ENCODE results near the gene SERPINB5. TPM values are rescaled to one million over a fixed set of nuclear protein-coding genes. Genes with fewer than 3 reads are reported as not detected.
A peak's percentile ranks its signal among the peaks of the same experiment; 100 is the strongest.

The SERPINB5 gene
- total RNA-seq, 4 donors from 2014 or later, result 0.69 TPM; not detected in 3

- intact Hi-C loops (cut with DNase I; ENCODE audit: low total_unique reads), result no loop called here
Measured at GRCh38 chr18:63514888-63515678, 38.3 kb downstream of the SERPINB5 start.

GRCh38 chr18:63515801-63516200, 39.0 kb downstream of the SERPINB5 start:
- TF ChIP-seq POLR2A (IDR thresholded peaks at IDR 0.05), result no peak

More at GRCh38 chr18:63514888-63515678, 38.3 kb downstream of the SERPINB5 start:
- Histone ChIP-seq H3K27me3 (no peaks in the 10 kb centered on the region), H3K4me1 (no peaks in the 10 kb centered on the region), H3K36me3 (no peaks in the 10 kb centered on the region), H3K4me3 (no peak overlapping the region), H3K27ac (no peak overlapping the region), H3K9me3 (no peaks in the 10 kb centered on the region)
- TF ChIP-seq CTCF (IDR thresholded peaks at IDR 0.05), result no peak
- TF ChIP-seq POLR2A (IDR thresholded peaks at IDR 0.05), result no peak
- no peak for DNase-seq

DNA sequence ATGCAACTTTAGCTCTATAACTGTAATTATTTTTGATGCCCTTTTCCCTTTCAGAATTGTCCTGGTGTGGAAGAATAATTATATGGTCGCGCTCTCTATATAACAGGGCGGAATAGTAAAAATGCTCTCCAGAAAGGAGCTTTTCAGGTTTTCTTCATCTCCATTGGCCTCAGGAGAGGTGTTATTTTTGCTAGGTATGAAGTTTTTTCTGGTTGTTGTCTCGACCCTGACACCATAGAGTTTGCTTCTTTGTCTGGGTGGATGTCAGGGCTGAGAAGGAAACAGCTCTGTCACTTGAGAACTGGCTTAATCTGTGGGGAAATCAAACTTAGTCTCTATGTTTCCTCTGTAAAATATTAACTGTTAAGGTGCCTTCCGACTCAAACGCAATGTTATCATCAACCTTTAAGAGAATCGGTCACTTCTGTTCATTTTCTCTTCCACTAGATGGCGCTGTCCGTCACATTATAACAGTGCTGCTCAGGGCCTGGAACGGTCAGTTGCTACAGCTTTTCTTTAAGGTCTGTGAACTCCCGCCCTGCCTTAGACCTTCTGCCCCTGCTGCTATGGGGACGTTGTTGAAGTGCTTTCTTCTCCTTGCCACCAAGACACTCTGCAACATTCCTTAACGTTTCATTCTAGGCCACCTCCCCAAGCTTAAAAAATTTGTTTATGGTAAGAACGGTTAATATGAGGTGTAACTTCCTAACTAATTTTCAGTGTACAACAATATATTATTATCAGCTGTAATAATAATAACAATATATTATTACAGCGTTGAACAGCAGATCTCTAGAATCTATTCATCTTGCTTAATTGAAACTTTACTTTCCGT, 41.6 kb downstream of the SERPINB5 start:
- peak; percentile 27 to 69 for DNase-seq
- no peaks in the 10 kb centered on the region for H3K9me3 ChIP-seq
- TF ChIP-seq POLR2A (IDR thresholded peaks at IDR 0.05) (no peak), CTCF (IDR thresholded peaks at IDR 0.05) (peak; percentile 73 to 81 (median 78))
- no peaks in the 10 kb centered on the region for H3K36me3 ChIP-seq
- intact Hi-C loops (cut with DNase I; ENCODE audit: low total_unique reads), result no loop called here
- H3K4me1 ChIP-seq, result no peaks in the 10 kb centered on the region
- H3K27ac ChIP-seq, result no peak overlapping the region
- H3K4me3 ChIP-seq, result no peak overlapping the region
- no peaks in the 10 kb centered on the region for H3K27me3 ChIP-seq

More at GRCh38 chr18:63515801-63516200, 39.0 kb downstream of the SERPINB5 start:
- Histone ChIP-seq H3K4me1 (no peaks in the 10 kb centered on the region), H3K27ac (no peak overlapping the region), H3K27me3 (no peaks in the 10 kb centered on the region), H3K36me3 (no peaks in the 10 kb centered on the region), H3K9me3 (no peaks in the 10 kb centered on the region), H3K4me3 (no peak overlapping the region)
- DNase-seq, result no peak
- intact Hi-C loops (cut with DNase I; ENCODE audit: low total_unique reads), result no loop called here

DNA sequence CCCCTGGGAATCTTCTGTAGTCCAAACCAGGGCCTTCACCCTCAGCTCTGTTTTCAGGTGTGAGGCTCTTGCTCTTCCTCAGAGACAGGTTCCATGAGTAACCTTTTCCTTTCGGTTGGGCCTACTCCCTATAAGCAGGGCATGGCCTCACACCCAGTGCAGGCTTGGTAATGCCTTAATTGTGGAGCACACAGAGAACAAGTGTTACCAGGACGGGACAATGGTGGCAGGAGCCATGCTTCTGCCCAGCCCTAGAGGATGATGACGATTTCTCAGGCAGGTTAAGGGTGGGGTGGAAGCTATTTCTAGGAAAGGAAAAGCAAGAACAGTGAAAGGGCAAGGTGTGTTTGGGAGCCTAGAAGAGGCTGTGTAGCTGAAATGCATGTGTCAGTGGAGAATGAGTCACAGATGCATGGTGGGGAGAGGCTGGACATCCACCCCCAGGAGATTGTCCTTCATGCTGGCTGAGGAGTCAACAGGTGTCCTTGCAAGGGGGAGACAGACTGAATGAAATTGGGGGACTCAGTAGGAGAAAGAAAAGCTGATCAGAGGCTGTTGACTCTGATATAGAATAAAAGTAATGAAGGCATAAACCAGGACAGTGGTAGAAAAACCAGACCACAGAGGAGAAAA, 43.4 kb downstream of the SERPINB5 start:
- Histone ChIP-seq H3K36me3 (no peaks in the 10 kb centered on the region), H3K27ac (no peak overlapping the region), H3K4me3 (no peak overlapping the region), H3K4me1 (no peaks in the 10 kb centered on the region), H3K9me3 (no peaks in the 10 kb centered on the region), H3K27me3 (no peaks in the 10 kb centered on the region)
- no peak for DNase-seq
- no peak for TF ChIP-seq POLR2A (IDR thresholded peaks at IDR 0.05)
- TF ChIP-seq CTCF (IDR thresholded peaks at IDR 0.05), result no peak
- intact Hi-C loops (cut with DNase I; ENCODE audit: low total_unique reads), result loop anchor here (10.0 kb wide), 1 partner anchor 65 kb away; the partner anchor contains the start of gene SERPINB13

DNA sequence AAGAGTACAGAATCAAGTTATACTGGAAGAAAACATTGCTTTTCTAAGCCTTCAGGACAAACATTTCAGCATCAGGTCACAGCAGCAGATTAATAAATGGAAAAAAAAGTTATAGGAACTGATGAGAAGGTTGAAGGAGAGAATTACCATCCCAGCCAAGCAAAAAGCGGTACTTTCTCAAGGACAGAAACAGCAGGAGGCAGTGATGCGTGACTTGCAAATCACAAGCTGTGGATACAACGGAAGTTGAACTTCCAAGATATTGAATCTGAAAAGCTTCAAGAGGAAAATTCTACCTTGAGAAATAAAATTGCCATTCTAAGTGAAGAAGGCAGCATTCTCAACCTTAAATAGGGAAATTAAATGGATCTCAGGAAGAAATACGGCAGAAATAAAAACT, 46.9 kb downstream of the SERPINB5 start:
- Histone ChIP-seq H3K27me3 (no peaks in the 10 kb centered on the region), H3K4me1 (no peaks in the 10 kb centered on the region), H3K36me3 (no peaks in the 10 kb centered on the region), H3K4me3 (no peak overlapping the region), H3K27ac (no peak overlapping the region), H3K9me3 (no peaks in the 10 kb centered on the region)
- DNase-seq, result no peak
- intact Hi-C loops (cut with DNase I; ENCODE audit: low total_unique reads), result loop anchor here (10.0 kb wide), 1 partner anchor 61 kb away; the partner anchor contains the start of gene SERPINB13
- no peak for TF ChIP-seq CTCF (IDR thresholded peaks at IDR 0.05)
- TF ChIP-seq POLR2A (IDR thresholded peaks at IDR 0.05), result no peak
